DND-41 (cell line): Measurements from ENCODE around the gene DENND2A.

ENCODE experiments used
- CTCF ChIP-seq: IDR thresholded peaks from 2 replicates; pipeline ENCODE4 v1.5.1; 2012; ENCODE audit warnings: borderline replicate concordance, low read length, moderate library complexity, mild to moderate bottlenecking; ENCODE audit not compliant: poor library complexity, severe bottlenecking; ENCODE audit errors: extremely low read depth
- EZH2 ChIP-seq: IDR thresholded peaks from 3 replicates; pipeline ENCODE4 v1.6.1; 2012; ENCODE audit warnings: borderline replicate concordance, low read depth, mild to moderate bottlenecking, moderate library complexity, low read length, inconsistent platforms; ENCODE audit not compliant: severe bottlenecking

- no peak for TF ChIP-seq CTCF
- no peak for TF ChIP-seq EZH2
Measured at GRCh38 chr7:140478246-140479061, 162.2 kb downstream of the DENND2A start.
